ENCODE results near the gene FOXO1.

FOXO1 gene

DNA sequence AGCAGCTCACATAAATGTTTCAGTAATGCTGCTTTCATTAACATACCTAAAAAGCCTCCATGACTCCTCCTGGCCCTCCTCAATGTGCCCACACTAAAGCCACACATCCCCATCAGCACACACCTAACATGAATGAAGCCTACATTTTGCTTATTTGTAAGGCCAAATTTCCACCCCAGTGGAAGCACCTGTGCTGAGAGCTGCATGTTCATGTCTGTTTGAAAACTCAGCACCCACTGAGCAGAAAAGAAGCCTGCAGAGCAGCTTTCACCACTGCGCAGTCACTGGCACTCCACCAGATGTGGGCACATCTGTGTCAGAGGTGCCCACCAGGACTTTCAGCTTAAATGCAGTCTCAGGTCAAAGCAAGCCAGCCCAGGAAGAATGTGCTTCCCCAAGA, 93.5 kb downstream of the FOXO1 start:
- Histone ChIP-seq H3K36me3 (peaks cover 9% of the 10 kb centered on the region), H3K9me3 (no peaks in the 10 kb centered on the region), H3K4me3 (no peak overlapping the region), H3K4me1 (peaks cover 91% of the 10 kb centered on the region), H3K27ac (peak overlapping the region; percentile 46), H4K20me1 (peaks cover 71% of the 10 kb centered on the region), H3K27me3 (no peaks in the 10 kb centered on the region), H3K9ac (no peak overlapping the region), H3K4me2 (peak overlapping the region; percentile 80; the same call in 1 of the 2 replicates)
- no peak for TF ChIP-seq Cebpa-rat (IDR thresholded peaks at IDR 0.05)

- H3K36me3 ChIP-seq: peaks cover 14% of the 10 kb centered on the region
- TF ChIP-seq Cebpa-rat (IDR thresholded peaks at IDR 0.05): no peak
- no peaks in the 10 kb centered on the region for H3K27me3 ChIP-seq
- peaks cover 82% of the 10 kb centered on the region for H4K20me1 ChIP-seq
- peak overlapping the region; percentile 47; the same call in 1 of the 2 replicates for H3K27ac ChIP-seq
- peaks cover 92% of the 10 kb centered on the region for H3K4me1 ChIP-seq
- no peaks in the 10 kb centered on the region for H3K9me3 ChIP-seq
- peak overlapping the region; percentile 80 for H3K4me2 ChIP-seq
- H3K9ac ChIP-seq: no peak overlapping the region
- no peak overlapping the region for H3K4me3 ChIP-seq
Observed at GRCh38 chr13:40571338-40571963, 95.0 kb downstream of the FOXO1 start.

DNA sequence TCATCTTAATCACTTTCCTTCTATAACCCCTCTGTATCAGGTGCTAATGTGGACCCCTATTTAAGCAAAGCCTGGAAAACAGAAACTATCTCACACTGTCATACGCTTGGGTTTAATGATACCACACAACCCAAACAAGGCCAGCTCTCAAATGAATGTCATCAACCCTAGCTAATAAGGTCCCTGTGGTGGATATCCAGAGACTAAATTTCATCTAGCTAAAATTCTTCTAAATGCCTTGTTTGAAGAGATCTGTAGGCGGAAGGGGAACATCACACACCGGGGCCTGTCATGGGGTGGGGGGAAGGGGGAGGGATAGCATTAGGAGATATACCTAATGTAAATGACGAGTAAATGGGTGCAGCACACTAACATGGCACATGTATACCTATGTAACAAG, 95.5 kb downstream of the FOXO1 start:
- Histone ChIP-seq H4K20me1 (peaks cover 82% of the 10 kb centered on the region), H3K4me1 (peaks cover 92% of the 10 kb centered on the region), H3K27me3 (no peaks in the 10 kb centered on the region), H3K4me3 (no peak overlapping the region), H3K36me3 (peaks cover 14% of the 10 kb centered on the region), H3K9me3 (no peaks in the 10 kb centered on the region), H3K27ac (no peak overlapping the region), H3K9ac (no peak overlapping the region), H3K4me2 (peak overlapping the region; percentile 80)
- no peak for TF ChIP-seq Cebpa-rat (IDR thresholded peaks at IDR 0.05)

DNA sequence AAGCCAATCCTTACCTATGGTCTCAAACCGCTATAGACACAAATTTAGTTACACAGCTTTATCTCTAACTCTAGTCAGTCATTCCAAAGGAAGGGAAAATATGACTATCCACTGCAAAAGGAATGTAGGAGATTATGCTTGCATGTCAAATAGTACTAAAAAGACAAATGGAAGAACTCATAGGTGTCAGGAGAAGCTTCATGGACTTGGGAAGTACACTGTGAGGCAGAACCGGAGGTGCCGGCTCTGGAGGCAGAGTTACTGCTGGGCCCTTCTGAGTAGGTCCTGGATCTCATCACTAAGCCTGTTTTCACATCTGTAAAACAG, 97.5 kb downstream of the FOXO1 start:
- Histone ChIP-seq H3K36me3 (peaks cover 14% of the 10 kb centered on the region; the same call in 1 of the 2 replicates), H3K4me3 (no peak overlapping the region), H3K9ac (no peak overlapping the region), H3K4me2 (no peak overlapping the region), H3K27me3 (no peaks in the 10 kb centered on the region), H3K9me3 (no peaks in the 10 kb centered on the region), H4K20me1 (peaks cover 91% of the 10 kb centered on the region), H3K4me1 (peaks cover 98% of the 10 kb centered on the region), H3K27ac (no peak overlapping the region)
- TF ChIP-seq Cebpa-rat (IDR thresholded peaks at IDR 0.05): no peak

- Histone ChIP-seq H3K27me3 (no peaks in the 10 kb centered on the region), H3K27ac (no peak overlapping the region), H3K9me3 (no peaks in the 10 kb centered on the region), H3K9ac (no peak overlapping the region), H3K4me3 (no peak overlapping the region), H3K36me3 (peaks cover 14% of the 10 kb centered on the region; the same call in 1 of the 2 replicates), H3K4me2 (no peak overlapping the region), H4K20me1 (peaks cover 95% of the 10 kb centered on the region), H3K4me1 (peaks cover 98% of the 10 kb centered on the region)
- no peak for TF ChIP-seq Cebpa-rat (IDR thresholded peaks at IDR 0.05)
Observed at GRCh38 chr13:40568246-40569023, 98.0 kb downstream of the FOXO1 start.

- Histone ChIP-seq H3K27me3 (no peaks in the 10 kb centered on the region), H3K9ac (no peak overlapping the region), H4K20me1 (peaks cover 100% of the 10 kb centered on the region), H3K27ac (no peak overlapping the region), H3K4me3 (no peak overlapping the region), H3K9me3 (no peaks in the 10 kb centered on the region), H3K4me1 (peaks cover 94% of the 10 kb centered on the region), H3K36me3 (peaks cover 18% of the 10 kb centered on the region; the same call in 1 of the 2 replicates), H3K4me2 (0 out of 2 replicates have a peak overlapping the region, but pooled peaks have one; percentile 31)
- no peak for TF ChIP-seq Cebpa-rat (IDR thresholded peaks at IDR 0.05)
Observed at GRCh38 chr13:40566811-40567210, 99.6 kb downstream of the FOXO1 start.

DNA sequence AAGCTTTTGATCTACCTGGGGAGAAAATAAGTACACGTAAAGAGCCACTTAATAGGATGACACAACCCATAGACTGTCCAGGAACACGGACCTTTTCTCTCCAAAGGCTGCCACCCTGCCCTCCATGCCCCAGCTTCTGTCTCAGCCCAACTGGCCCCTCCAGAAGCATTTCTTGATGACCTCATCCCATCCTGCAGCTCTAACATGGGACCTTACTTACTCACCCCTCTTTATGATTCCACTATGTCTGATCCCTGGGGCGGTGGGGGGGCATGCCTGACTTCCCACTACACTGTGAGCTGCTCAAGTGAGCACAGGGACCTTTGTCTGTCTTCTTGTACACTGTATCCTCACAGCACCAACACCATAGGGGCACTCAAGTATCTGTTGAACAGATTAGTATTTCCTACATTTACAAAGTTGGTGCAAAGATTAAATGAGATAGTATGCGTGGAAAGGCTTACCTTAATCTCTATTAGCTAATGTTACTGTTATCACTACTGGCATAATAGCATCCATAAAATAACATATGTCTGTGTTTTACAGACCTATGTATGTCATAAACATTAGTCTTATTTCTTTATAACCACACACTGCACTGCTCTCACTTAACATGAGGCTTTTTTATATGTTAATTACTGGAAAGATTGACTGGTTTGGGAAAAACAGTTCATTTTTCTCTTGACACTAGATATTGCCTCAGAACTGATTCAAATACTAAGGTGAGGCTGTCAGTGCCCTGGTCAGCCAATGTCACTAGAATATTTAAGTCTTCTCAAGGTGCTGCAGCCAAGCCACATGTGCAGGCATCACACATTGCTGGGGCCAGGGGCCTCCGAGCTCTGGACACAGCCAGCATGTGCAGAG, 100.9 kb downstream of the FOXO1 start:
- no peak overlapping the region for H3K27ac ChIP-seq
- no peak for TF ChIP-seq Cebpa-rat (IDR thresholded peaks at IDR 0.05)

DNA sequence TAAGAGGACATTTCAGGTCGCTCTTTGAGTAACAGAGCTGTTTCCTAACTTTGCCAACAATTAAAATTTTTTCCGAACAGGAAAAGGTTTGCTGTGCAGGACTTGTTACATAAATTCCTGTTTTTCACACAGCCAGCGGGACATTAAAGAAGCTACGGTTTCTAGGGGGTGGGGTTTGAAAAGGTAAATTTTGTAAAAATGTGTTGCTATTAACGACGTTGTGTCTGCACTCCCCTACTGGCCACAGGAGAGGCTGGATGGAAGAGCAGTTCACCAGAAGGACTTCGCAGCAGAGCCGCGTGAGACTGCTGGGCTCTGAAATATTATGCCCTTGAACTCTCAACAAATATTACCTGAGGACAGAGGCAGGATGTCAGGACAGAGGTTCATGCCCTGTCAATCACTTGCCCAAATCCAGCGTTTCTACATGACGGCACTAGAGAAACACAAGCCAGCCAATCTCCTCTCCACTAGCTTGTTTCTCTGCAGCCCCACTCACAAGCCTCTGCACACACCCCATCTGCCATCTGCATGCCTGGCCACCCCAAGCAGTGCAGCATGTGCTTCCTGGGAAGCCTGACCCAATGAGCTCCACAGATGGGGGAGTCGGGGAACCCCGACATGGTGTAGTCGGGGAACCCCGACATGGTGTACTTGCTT, 102.0 kb downstream of the FOXO1 start:
- Histone ChIP-seq H3K4me3 (no peak overlapping the region), H3K4me1 (peaks cover 71% of the 10 kb centered on the region), H3K36me3 (peaks cover 35% of the 10 kb centered on the region), H3K9ac (no peak overlapping the region), H3K27ac (no peak overlapping the region), H3K4me2 (peak overlapping the region; percentile 61), H3K27me3 (no peaks in the 10 kb centered on the region), H3K9me3 (peaks cover 13% of the 10 kb centered on the region; the same call in 1 of the 2 replicates), H4K20me1 (peaks cover 100% of the 10 kb centered on the region)
- TF ChIP-seq Cebpa-rat (IDR thresholded peaks at IDR 0.05): no peak

More for the DNA sequence above, 100.9 kb downstream of the FOXO1 start:
- Histone ChIP-seq H3K9ac (no peak overlapping the region), H3K9me3 (peaks cover 3% of the 10 kb centered on the region; the same call in 1 of the 2 replicates), H4K20me1 (peaks cover 100% of the 10 kb centered on the region), H3K4me2 (peak overlapping the region; percentile 61), H3K4me1 (peaks cover 81% of the 10 kb centered on the region), H3K36me3 (peaks cover 25% of the 10 kb centered on the region), H3K27me3 (no peaks in the 10 kb centered on the region), H3K4me3 (no peak overlapping the region)

Measured in BLaER1 (cell line).